IPS-20b (cell line): ENCODE results near the gene HDAC11.

ENCODE experiments used
- H3K27ac ChIP-seq: one replicate; pipeline ENCODE4 v1.5.1; 2013; ENCODE audit warnings: low read length
- H3K27me3 ChIP-seq: 2 replicates; pipeline ENCODE4 v1.6.1; 2013; ENCODE audit warnings: mild to moderate bottlenecking, low read length, inconsistent platforms; ENCODE audit not compliant: insufficient read depth
- H3K36me3 ChIP-seq: 2 replicates; pipeline ENCODE4 v1.6.1; 2013; ENCODE audit warnings: low read depth, mild to moderate bottlenecking, inconsistent platforms, low read length, moderate library complexity; ENCODE audit not compliant: insufficient read depth
- H3K4me1 ChIP-seq: 2 replicates; pipeline ENCODE4 v1.6.1; 2013; ENCODE audit warnings: mild to moderate bottlenecking, control low read depth, inconsistent platforms, low read length, moderate library complexity; ENCODE audit not compliant: insufficient read depth
- H3K4me3 ChIP-seq: 2 replicates; pipeline ENCODE4 v1.5.1; 2013; ENCODE audit warnings: mild to moderate bottlenecking, low read length, inconsistent platforms
- H3K9ac ChIP-seq: 2 replicates; pipeline ENCODE4 v1.6.1; 2013; ENCODE audit warnings: low read depth, mild to moderate bottlenecking, inconsistent platforms, low read length, moderate library complexity
- H3K9me3 ChIP-seq: 2 replicates; pipeline ENCODE4 v1.6.1; 2013; ENCODE audit warnings: mild to moderate bottlenecking, low read depth, low read length, inconsistent platforms; ENCODE audit not compliant: insufficient read depth

HDAC11 gene

GRCh38 chr3:13459605-13460340, 20.3 kb upstream of the HDAC11 start:
- H3K4me1 ChIP-seq, result no peaks in the 10 kb centered on the region
- peaks cover 17% of the 10 kb centered on the region for H3K27me3 ChIP-seq
- H3K36me3 ChIP-seq, result no peaks in the 10 kb centered on the region
- no peaks in the 10 kb centered on the region; the same call in 1 of the 2 replicates for H3K9me3 ChIP-seq
- no peak overlapping the region for H3K27ac ChIP-seq
- no peak overlapping the region for H3K9ac ChIP-seq
- H3K4me3 ChIP-seq, result no peak overlapping the region

GRCh38 chr3:13460341-13460736, 19.8 kb upstream of the HDAC11 start:
- Histone ChIP-seq H3K9me3 (no peaks in the 10 kb centered on the region; the same call in 1 of the 2 replicates), H3K9ac (no peak overlapping the region), H3K27me3 (peaks cover 20% of the 10 kb centered on the region), H3K4me1 (no peaks in the 10 kb centered on the region), H3K27ac (no peak overlapping the region), H3K36me3 (no peaks in the 10 kb centered on the region), H3K4me3 (no peak overlapping the region)

- Histone ChIP-seq H3K4me1 (no peaks in the 10 kb centered on the region), H3K4me3 (no peak overlapping the region), H3K27me3 (peaks cover 22% of the 10 kb centered on the region), H3K9me3 (no peaks in the 10 kb centered on the region; the same call in 1 of the 2 replicates), H3K36me3 (no peaks in the 10 kb centered on the region), H3K9ac (no peak overlapping the region), H3K27ac (no peak overlapping the region)
Measured at GRCh38 chr3:13461169-13462124, 18.7 kb upstream of the HDAC11 start.

DNA sequence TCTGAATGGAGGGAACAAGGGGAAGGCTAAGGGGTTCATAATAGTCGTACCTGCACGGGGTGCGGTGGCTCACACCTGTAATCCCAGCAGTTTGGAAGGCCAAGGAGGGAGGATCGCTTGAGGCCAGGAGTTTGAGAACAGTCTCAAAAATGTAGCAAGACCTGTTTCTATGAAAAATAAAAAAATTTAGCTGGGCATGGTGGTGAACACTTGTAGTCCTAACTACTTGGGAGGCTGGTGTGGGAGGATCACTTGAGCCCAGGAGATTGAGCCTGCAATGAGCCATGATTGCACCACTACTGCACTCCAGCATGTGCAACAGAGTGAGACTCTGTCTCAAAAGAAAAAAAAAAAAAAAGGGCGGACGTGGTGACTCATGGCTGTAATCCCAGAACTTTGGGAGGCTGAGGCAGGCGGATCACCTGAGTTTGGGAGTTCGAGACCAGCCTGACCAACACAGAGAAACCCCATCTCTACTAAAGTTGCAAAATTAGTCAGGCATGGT, 17.9 kb upstream of the HDAC11 start:
- no peak overlapping the region for H3K9ac ChIP-seq
- no peak overlapping the region for H3K4me3 ChIP-seq
- H3K27me3 ChIP-seq, result peaks cover 22% of the 10 kb centered on the region
- no peak overlapping the region for H3K27ac ChIP-seq
- H3K9me3 ChIP-seq, result no peaks in the 10 kb centered on the region; the same call in 1 of the 2 replicates
- no peaks in the 10 kb centered on the region for H3K36me3 ChIP-seq
- H3K4me1 ChIP-seq, result no peaks in the 10 kb centered on the region

DNA sequence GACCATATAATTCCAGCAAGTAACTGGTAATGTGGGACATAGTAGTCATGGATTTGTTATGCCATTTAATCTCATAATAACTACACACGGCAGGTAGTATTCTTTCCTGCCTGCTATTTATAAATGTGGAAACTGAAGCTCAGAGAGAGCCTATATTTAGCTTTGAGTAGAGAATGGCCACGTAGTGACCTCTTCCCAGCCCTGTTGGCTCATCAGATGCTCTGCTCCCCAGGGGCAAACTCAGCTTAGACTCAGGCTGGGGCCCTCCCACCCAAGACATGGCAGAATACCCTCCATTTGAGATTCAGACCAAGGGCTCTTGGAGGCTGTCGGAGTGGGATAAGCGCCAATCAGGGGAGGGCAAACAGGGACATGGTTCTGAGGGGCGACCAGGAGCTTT, 17.3 kb upstream of the HDAC11 start:
- Histone ChIP-seq H3K27ac (no peak overlapping the region), H3K9me3 (no peaks in the 10 kb centered on the region; the same call in 1 of the 2 replicates), H3K9ac (no peak overlapping the region), H3K36me3 (no peaks in the 10 kb centered on the region), H3K27me3 (peaks cover 22% of the 10 kb centered on the region), H3K4me1 (no peaks in the 10 kb centered on the region), H3K4me3 (no peak overlapping the region)

GRCh38 chr3:13463618-13464400, 16.3 kb upstream of the HDAC11 start:
- H3K4me3 ChIP-seq, result no peak overlapping the region
- no peaks in the 10 kb centered on the region for H3K4me1 ChIP-seq
- H3K27ac ChIP-seq, result no peak overlapping the region

DNA sequence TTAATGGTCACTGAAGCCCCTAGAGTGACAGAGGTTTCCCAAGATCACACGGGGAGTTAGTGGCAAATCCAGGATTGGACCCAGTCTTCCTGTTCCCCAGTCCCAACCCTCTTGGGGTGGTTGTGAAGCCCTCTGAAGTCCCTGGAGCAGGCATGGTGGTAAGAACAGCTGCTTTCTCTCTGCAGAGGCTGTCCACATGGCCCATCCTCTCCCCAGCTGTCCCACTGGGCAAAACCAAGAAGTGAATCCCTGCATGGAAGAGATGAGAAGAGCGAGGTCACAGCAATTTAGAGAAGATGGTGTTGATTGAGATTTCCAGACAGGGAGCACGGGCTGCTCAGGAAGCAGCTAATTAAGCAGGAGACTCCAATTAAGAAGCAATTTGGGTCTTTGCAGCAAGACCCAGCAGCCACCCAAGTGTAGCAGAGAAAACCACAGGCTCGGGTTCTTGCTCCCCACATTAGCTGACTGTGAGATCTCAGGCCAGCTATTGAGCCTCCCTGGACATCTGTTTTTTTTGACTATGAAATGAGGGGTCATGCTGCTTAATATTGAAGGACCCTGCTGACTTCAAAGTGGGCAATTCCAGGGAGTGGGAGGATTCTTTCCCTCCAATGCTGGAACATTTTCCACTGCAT, 14.8 kb upstream of the HDAC11 start:
- Histone ChIP-seq H3K27ac (no peak overlapping the region), H3K27me3 (peaks cover 16% of the 10 kb centered on the region), H3K4me3 (no peak overlapping the region), H3K9ac (no peak overlapping the region), H3K36me3 (no peaks in the 10 kb centered on the region), H3K4me1 (no peaks in the 10 kb centered on the region), H3K9me3 (no peaks in the 10 kb centered on the region; the same call in 1 of the 2 replicates)

More at GRCh38 chr3:13463618-13464400, 16.3 kb upstream of the HDAC11 start:
- Histone ChIP-seq H3K9ac (no peak overlapping the region), H3K9me3 (no peaks in the 10 kb centered on the region; the same call in 1 of the 2 replicates), H3K36me3 (no peaks in the 10 kb centered on the region), H3K27me3 (peaks cover 22% of the 10 kb centered on the region)

GRCh38 chr3:13466781-13467180, 13.3 kb upstream of the HDAC11 start:
- no peaks in the 10 kb centered on the region for H3K4me1 ChIP-seq
- H3K9me3 ChIP-seq, result no peaks in the 10 kb centered on the region; the same call in 1 of the 2 replicates
- no peak overlapping the region for H3K9ac ChIP-seq
- no peak overlapping the region for H3K4me3 ChIP-seq
- peaks cover 11% of the 10 kb centered on the region for H3K27me3 ChIP-seq
- H3K27ac ChIP-seq, result no peak overlapping the region
- no peaks in the 10 kb centered on the region for H3K36me3 ChIP-seq

DNA sequence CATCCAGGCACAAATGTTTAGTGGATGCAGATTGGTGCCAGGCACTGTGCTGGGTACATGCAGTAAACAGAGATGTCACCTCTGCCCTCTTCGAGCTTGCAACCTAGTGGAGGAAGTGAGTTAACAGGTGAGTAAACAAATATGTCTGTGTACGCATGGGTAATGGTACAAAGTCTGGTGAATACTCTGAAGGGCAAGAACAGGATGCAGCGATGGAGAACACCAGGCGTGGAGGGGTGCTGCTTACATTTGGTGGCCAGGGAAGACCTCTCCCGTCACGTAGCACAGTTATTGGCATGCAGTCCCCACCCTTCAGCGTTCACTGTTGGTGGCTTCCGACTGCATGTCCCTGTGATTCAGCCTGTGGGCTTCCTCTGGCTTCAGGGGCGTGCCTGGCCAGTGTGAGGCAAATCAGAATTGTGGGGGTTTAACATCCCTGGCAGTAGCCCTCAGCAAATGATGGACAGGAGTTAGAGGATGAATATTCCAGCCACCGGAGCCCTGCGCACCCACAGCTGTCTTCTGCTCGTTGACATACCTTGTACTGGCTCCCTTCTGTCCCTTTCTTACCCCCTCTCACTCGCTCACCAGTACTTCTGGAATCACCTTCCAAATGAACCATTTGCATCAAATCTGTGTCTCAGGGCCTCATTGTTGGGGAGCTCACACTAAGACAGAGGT, 9.1 kb upstream of the HDAC11 start:
- Histone ChIP-seq H3K36me3 (no peaks in the 10 kb centered on the region), H3K9me3 (no peaks in the 10 kb centered on the region), H3K4me3 (no peak overlapping the region), H3K9ac (no peak overlapping the region), H3K27me3 (peaks cover 13% of the 10 kb centered on the region), H3K4me1 (peaks cover 12% of the 10 kb centered on the region), H3K27ac (no peak overlapping the region)

DNA sequence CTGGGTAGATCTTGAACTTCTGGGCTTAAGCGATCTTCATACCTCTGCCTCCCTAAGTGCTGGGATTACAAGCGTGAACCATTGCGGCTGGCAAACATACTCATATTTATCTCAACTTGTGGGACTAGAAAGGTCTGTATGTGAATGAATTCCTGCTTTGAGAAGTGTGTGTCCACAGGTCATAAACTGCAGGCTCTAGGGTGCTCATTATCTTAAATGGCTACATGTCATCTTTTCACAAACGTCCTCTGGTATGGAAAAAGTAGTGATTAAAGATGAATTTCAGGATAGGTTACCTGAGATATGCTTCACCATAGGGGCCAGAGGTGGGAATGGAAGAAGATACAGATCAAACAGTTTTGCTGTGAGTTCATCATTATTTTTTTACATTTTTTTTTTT, 7.8 kb upstream of the HDAC11 start:
- Histone ChIP-seq H3K9me3 (no peaks in the 10 kb centered on the region), H3K27ac (no peak overlapping the region), H3K4me1 (peaks cover 12% of the 10 kb centered on the region), H3K36me3 (no peaks in the 10 kb centered on the region), H3K9ac (no peak overlapping the region), H3K4me3 (no peak overlapping the region), H3K27me3 (peaks cover 14% of the 10 kb centered on the region)
